ENCODE measurements around the gene DYNLT2. TPM values are rescaled to one million over a fixed set of nuclear protein-coding genes. Genes with fewer than 3 reads are reported as not detected.

The DYNLT2 gene
- polyA plus RNA-seq, 1 of the 3 experiments (the other 2 are of a cell fraction) = 0.81 TPM

DNA sequence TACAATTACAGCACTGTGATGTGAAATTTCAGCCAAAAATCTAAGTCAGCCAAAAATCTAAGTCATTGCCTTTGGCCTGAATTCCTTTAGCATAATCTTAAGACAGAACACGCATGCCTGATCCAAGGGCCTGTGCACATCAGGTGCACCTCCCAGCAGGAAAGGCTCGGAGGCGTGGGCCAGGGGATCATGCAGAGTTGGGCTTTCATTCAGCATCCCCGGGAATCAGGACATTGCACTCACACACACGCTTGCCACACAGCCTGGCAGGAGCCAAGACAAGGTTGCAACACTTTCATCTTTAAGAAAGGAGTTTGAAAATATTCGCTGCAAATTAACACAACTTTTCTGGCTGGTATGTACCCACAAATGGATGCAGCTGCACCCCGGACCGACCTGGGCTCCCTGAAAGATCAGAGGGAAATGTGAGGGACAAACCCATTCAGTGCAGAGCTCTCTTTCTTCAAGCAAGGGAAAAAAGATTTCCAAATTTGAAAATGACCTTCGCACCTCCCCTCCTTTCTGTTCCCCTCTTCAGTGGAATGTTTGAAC, 48.8 kb upstream of the DYNLT2 start:
- Histone ChIP-seq H3K4me1 (ENCODE audit: control insufficient read depth in 1 of 2, insufficient read depth in 2 of 2, low read depth in 1 of 2, low read length in 1 of 2) (no peaks in the 10 kb centered on the region; a peak in 1 of 4 replicates), H3K4me3 (ENCODE audit: low read depth in 2 of 2, low read length in 1 of 2) (no peak overlapping the region), H3K27ac (ENCODE audit: low read depth in 2 of 2, low read length in 1 of 2) (no peak overlapping the region), H2AFZ (ENCODE audit: low read depth) (0 out of 2 replicates have a peak overlapping the region, but pooled peaks have one; percentile 14), H3K9me2 (no peaks in the 10 kb centered on the region), H3K4me2 (peak overlapping the region; percentile 15; the same call in 1 of the 2 replicates), H3K79me2 (ENCODE audit: insufficient read depth) (no peaks in the 10 kb centered on the region), H3K9me3 (no peaks in the 10 kb centered on the region), H4K20me1 (ENCODE audit: insufficient read depth) (no peaks in the 10 kb centered on the region), H3K27me3 (ENCODE audit: insufficient read depth) (0 out of 2 replicates have a peak, but pooled peaks cover 6% of the 10 kb centered on the region), H3K9ac (no peak overlapping the region), H3F3A (replicated peaks; ENCODE audit: insufficient read depth) (no peaks in the 10 kb centered on the region), H3K36me3 (replicated peaks in 1 of 2; ENCODE audit: control insufficient read depth in 1 of 2, insufficient read depth in 2 of 2, low read length in 1 of 2) (no peaks in the 10 kb centered on the region)
- POLR2A ChIA-PET = no interaction called here
- TF ChIP-seq CHD2 (IDR thresholded peaks at IDR 0.05; ENCODE audit: low read length, partially characterized antibody) (no peak), RAD21 (IDR thresholded peaks at IDR 0.05; ENCODE audit: low read length) (no peak), GATA2 (CRISPR knock-in tag; IDR thresholded peaks at IDR 0.05) (no peak), POLR2AphosphoS5 (IDR thresholded peaks at IDR 0.05; ENCODE audit: low read depth, low read length) (no peak), TAF1 (IDR thresholded peaks at IDR 0.05; ENCODE audit: borderline replicate concordance, low read depth, low read length) (no peak), RFX5 (IDR thresholded peaks at IDR 0.05; ENCODE audit: low read length) (no peak), NRF1 (IDR thresholded peaks at IDR 0.05; ENCODE audit: low read depth, low read length) (no peak), ELF1 (IDR thresholded peaks at IDR 0.05) (no peak)
- TF ChIP-seq, protein P1, sequence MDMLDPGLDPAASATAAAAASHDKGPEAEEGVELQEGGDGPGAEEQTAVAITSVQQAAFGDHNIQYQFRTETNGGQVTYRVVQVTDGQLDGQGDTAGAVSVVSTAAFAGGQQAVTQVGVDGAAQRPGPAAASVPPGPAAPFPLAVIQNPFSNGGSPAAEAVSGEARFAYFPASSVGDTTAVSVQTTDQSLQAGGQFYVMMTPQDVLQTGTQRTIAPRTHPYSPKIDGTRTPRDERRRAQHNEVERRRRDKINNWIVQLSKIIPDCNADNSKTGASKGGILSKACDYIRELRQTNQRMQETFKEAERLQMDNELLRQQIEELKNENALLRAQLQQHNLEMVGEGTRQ (IDR thresholded peaks at IDR 0.05; ENCODE audit: borderline replicate concordance, low read depth, low read length) = no peak
- TF ChIP-seq, protein P2, sequence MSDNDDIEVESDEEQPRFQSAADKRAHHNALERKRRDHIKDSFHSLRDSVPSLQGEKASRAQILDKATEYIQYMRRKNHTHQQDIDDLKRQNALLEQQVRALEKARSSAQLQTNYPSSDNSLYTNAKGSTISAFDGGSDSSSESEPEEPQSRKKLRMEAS (IDR thresholded peaks at IDR 0.05; ENCODE audit: low read depth) = no peak
- TF ChIP-seq, protein P3, sequence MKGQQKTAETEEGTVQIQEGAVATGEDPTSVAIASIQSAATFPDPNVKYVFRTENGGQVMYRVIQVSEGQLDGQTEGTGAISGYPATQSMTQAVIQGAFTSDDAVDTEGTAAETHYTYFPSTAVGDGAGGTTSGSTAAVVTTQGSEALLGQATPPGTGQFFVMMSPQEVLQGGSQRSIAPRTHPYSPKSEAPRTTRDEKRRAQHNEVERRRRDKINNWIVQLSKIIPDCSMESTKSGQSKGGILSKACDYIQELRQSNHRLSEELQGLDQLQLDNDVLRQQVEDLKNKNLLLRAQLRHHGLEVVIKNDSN (IDR thresholded peaks at IDR 0.05; ENCODE audit: borderline replicate concordance, low read depth) = no peak
- TF ChIP-seq, protein P4, sequence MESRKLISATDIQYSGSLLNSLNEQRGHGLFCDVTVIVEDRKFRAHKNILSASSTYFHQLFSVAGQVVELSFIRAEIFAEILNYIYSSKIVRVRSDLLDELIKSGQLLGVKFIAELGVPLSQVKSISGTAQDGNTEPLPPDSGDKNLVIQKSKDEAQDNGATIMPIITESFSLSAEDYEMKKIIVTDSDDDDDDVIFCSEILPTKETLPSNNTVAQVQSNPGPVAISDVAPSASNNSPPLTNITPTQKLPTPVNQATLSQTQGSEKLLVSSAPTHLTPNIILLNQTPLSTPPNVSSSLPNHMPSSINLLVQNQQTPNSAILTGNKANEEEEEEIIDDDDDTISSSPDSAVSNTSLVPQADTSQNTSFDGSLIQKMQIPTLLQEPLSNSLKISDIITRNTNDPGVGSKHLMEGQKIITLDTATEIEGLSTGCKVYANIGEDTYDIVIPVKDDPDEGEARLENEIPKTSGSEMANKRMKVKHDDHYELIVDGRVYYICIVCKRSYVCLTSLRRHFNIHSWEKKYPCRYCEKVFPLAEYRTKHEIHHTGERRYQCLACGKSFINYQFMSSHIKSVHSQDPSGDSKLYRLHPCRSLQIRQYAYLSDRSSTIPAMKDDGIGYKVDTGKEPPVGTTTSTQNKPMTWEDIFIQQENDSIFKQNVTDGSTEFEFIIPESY (IDR thresholded peaks at IDR 0.05; ENCODE audit: borderline replicate concordance, low read depth) = no peak
- CTCF ChIA-PET = interaction anchor here (0.9 to 10.9 kb wide), 4 partner anchors 11 to 48 kb away, joined by 3 to 80 read pairs (median 4); no protein-coding TSS in a partner anchor
- WGBS (ENCODE audit: low lambda C conversion rate) = 75% methylated on average over 8 of the region's 9 CpGs
- no peak for DNase-seq

DNA sequence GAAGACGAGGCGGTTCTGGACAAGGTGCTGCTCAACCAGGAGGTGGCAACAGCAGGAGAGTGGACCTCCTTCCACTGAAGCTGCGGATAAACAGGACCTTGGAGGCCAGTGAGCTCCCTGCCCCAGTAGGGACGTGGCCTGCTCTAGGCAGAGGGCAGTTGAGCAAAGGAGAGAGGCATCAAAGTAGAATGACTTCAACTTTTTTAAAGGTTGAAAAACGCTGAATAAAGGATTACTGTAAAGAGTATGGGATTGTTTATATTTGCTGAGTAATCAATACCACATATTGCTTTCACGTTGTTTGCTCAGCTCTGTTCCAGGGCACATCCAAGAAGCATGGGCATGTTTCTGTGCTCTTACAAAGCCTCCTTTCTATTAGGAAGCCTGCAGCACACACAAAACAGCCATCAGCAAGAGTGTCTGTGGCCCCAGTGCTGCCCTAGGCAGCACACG, 48.1 kb upstream of the DYNLT2 start:
- Histone ChIP-seq H3K79me2 (ENCODE audit: insufficient read depth) (no peaks in the 10 kb centered on the region), H3K9me3 (no peaks in the 10 kb centered on the region), H3K27me3 (ENCODE audit: insufficient read depth) (0 out of 2 replicates have a peak, but pooled peaks cover 6% of the 10 kb centered on the region), H3K36me3 (replicated peaks in 1 of 2; ENCODE audit: control insufficient read depth in 1 of 2, insufficient read depth in 2 of 2, low read length in 1 of 2) (no peaks in the 10 kb centered on the region), H3K9me2 (no peaks in the 10 kb centered on the region), H3K4me2 (no peak overlapping the region), H2AFZ (ENCODE audit: low read depth) (no peak overlapping the region), H4K20me1 (ENCODE audit: insufficient read depth) (no peaks in the 10 kb centered on the region), H3F3A (replicated peaks; ENCODE audit: insufficient read depth) (no peaks in the 10 kb centered on the region), H3K27ac (ENCODE audit: low read depth in 2 of 2, low read length in 1 of 2) (no peak overlapping the region), H3K4me1 (ENCODE audit: control insufficient read depth in 1 of 2, insufficient read depth in 2 of 2, low read depth in 1 of 2, low read length in 1 of 2) (peaks cover 0 to 3% of the 10 kb centered on the region in 2 experiments; a peak in 1 of 4 replicates), H3K4me3 (ENCODE audit: low read depth in 2 of 2, low read length in 1 of 2) (no peak overlapping the region), H3K9ac (no peak overlapping the region)
- DNase-seq = no peak
- POLR2A ChIA-PET = no interaction called here
- CTCF ChIA-PET = interaction anchor here (1.0 to 10.9 kb wide), 3 partner anchors 10 to 718 kb away, joined by 3 to 80 read pairs (median 3); no protein-coding TSS in a partner anchor
- 77% methylated on average over 7 of the region's 7 CpGs for WGBS (ENCODE audit: low lambda C conversion rate)
- TF ChIP-seq FOSL2 (IDR thresholded peaks at IDR 0.05; ENCODE audit: borderline replicate concordance, low read depth) (no peak), JUND (IDR thresholded peaks at IDR 0.05) (no peak), NFIC (IDR thresholded peaks at IDR 0.05; ENCODE audit: borderline replicate concordance) (no peak), RXRA (IDR thresholded peaks at IDR 0.05; ENCODE audit: borderline replicate concordance, low read depth) (no peak), RCOR1 (IDR thresholded peaks at IDR 0.05; ENCODE audit: low read length) (no peak), EZH2phosphoT487 (IDR thresholded peaks at IDR 0.05; ENCODE audit: borderline replicate concordance, low read depth) (no peak), TEAD4 (IDR thresholded peaks at IDR 0.05; ENCODE audit: borderline replicate concordance, insufficient read depth) (no peak)
- TF ChIP-seq, protein P5, sequence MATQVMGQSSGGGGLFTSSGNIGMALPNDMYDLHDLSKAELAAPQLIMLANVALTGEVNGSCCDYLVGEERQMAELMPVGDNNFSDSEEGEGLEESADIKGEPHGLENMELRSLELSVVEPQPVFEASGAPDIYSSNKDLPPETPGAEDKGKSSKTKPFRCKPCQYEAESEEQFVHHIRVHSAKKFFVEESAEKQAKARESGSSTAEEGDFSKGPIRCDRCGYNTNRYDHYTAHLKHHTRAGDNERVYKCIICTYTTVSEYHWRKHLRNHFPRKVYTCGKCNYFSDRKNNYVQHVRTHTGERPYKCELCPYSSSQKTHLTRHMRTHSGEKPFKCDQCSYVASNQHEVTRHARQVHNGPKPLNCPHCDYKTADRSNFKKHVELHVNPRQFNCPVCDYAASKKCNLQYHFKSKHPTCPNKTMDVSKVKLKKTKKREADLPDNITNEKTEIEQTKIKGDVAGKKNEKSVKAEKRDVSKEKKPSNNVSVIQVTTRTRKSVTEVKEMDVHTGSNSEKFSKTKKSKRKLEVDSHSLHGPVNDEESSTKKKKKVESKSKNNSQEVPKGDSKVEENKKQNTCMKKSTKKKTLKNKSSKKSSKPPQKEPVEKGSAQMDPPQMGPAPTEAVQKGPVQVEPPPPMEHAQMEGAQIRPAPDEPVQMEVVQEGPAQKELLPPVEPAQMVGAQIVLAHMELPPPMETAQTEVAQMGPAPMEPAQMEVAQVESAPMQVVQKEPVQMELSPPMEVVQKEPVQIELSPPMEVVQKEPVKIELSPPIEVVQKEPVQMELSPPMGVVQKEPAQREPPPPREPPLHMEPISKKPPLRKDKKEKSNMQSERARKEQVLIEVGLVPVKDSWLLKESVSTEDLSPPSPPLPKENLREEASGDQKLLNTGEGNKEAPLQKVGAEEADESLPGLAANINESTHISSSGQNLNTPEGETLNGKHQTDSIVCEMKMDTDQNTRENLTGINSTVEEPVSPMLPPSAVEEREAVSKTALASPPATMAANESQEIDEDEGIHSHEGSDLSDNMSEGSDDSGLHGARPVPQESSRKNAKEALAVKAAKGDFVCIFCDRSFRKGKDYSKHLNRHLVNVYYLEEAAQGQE (IDR thresholded peaks at IDR 0.05; ENCODE audit: low read depth, low read length) = no peak
